CD14-positive monocyte (primary cell): ENCODE measurements around the gene VWF. TPM values are rescaled to one million over a fixed set of nuclear protein-coding genes. Genes with fewer than 3 reads are reported as not detected.
A peak's percentile ranks its signal among the peaks of the same experiment; 100 is the strongest.

ENCODE experiments used
- DNase-seq, 3 donors: peaks; one replicate each; pipeline ENCODE4 v3.0.0-alpha.2; 2011 to 2022
- H2AFZ ChIP-seq: 2 replicates; pipeline ENCODE4 v1.6.0; 2012; ENCODE audit warnings: mild to moderate bottlenecking, low read depth, low read length, inconsistent platforms; ENCODE audit not compliant: insufficient read depth, poor library complexity, severe bottlenecking
- H3K27ac ChIP-seq, 2 donors: 1 replicate in 1 of 2; 2 replicates in 1 of 2; pipeline ENCODE4 v1.5.1; 2012 to 2013; ENCODE audit warnings: low read length in 2 of 2, control low read depth in 1 of 2, inconsistent platforms in 1 of 2, low read depth in 1 of 2, mild to moderate bottlenecking in 1 of 2
- H3K27me3 ChIP-seq, 2 donors: one replicate each; pipeline versions ENCODE4 v1.6.0 to v1.6.1; 2011 to 2013; ENCODE audit warnings: low read length in 2 of 2; ENCODE audit not compliant: control insufficient read depth in 2 of 2, insufficient read depth in 2 of 2
- H3K36me3 ChIP-seq, 2 donors: replicated peaks in 1 of 2; 1 replicate in 1 of 2; 2 replicates in 1 of 2; pipeline versions ENCODE4 v1.5.1 to v1.6.1; 2012 to 2013; ENCODE audit warnings: low read length in 2 of 2, control low read depth in 1 of 2, inconsistent platforms in 1 of 2, mild to moderate bottlenecking in 1 of 2; ENCODE audit not compliant: insufficient read depth in 2 of 2, control insufficient read depth in 1 of 2
- H3K4me1 ChIP-seq, 2 donors: 1 replicate in 1 of 2; 2 replicates in 1 of 2; pipeline versions ENCODE4 v1.5.1 to v1.6.1; 2012 to 2013; ENCODE audit warnings: low read length in 2 of 2, control low read depth in 1 of 2, inconsistent platforms in 1 of 2, mild to moderate bottlenecking in 1 of 2, moderate library complexity in 1 of 2; ENCODE audit not compliant: insufficient read depth in 2 of 2, control insufficient read depth in 1 of 2
- H3K4me2 ChIP-seq: replicated peaks from 2 replicates; pipeline ENCODE3; 2012; ENCODE audit warnings: low read length, moderate library complexity, mild to moderate bottlenecking; ENCODE audit not compliant: poor library complexity, severe bottlenecking; ENCODE audit errors: extremely low read depth
- H3K4me3 ChIP-seq, 3 experiments: fragments of 200-600 bp in 1 of 3; sonication (generic) in 1 of 3; replicated peaks in 1 of 3; 1 replicate in 2 of 3; 2 replicates in 1 of 3; pipeline ENCODE4 v1.5.1; 2011 to 2013; ENCODE audit warnings: low read length in 3 of 3, mild to moderate bottlenecking in 3 of 3, control low read depth in 2 of 3, low read depth in 2 of 3, inconsistent platforms in 1 of 3, moderate library complexity in 1 of 3
- H3K79me2 ChIP-seq: 2 replicates; pipeline ENCODE4 v1.6.0; 2012; ENCODE audit warnings: mild to moderate bottlenecking, control low read depth, inconsistent platforms, low read length, moderate library complexity; ENCODE audit not compliant: insufficient read depth
- H3K9ac ChIP-seq: 2 replicates; pipeline ENCODE4 v1.6.0; 2017; ENCODE audit warnings: low read length, mild to moderate bottlenecking; ENCODE audit not compliant: insufficient read depth, poor library complexity, severe bottlenecking
- H3K9me3 ChIP-seq, 2 donors: replicated peaks in 1 of 2; 1 replicate in 1 of 2; 2 replicates in 1 of 2; pipeline versions ENCODE4 v1.5.1 to v1.6.1; 2012 to 2013; ENCODE audit warnings: low read length in 2 of 2, control low read depth in 1 of 2; ENCODE audit not compliant: control insufficient read depth in 1 of 2, insufficient read depth in 1 of 2
- H4K20me1 ChIP-seq: 2 replicates; pipeline ENCODE4 v1.6.0; 2012; ENCODE audit warnings: mild to moderate bottlenecking, low read length, control low read depth, moderate library complexity; ENCODE audit not compliant: insufficient read depth
- H3K27ac Mint-ChIP-seq, 7 donors: one replicate each; pipeline ENCODE4 v1.8.0; 2020; ENCODE audit warnings: mild to moderate bottlenecking in 7 of 7, mixed read lengths in 7 of 7, moderate library complexity in 6 of 7, inconsistent platforms in 2 of 7
- H3K27me3 Mint-ChIP-seq, 3 donors: one replicate each; pipeline ENCODE4 v1.8.0; 2021 to 2022; ENCODE audit warnings: low read depth in 3 of 3, mild to moderate bottlenecking in 3 of 3, mixed read lengths in 3 of 3, moderate library complexity in 3 of 3, inconsistent platforms in 1 of 3
- H3K36me3 Mint-ChIP-seq, 2 donors: one replicate each; pipeline ENCODE4 v1.8.0; 2020; ENCODE audit warnings: mixed read lengths in 2 of 2, inconsistent platforms in 1 of 2, mild to moderate bottlenecking in 1 of 2
- H3K4me1 Mint-ChIP-seq: one replicate; pipeline ENCODE4 v1.8.0; 2020; ENCODE audit warnings: mild to moderate bottlenecking, mixed read lengths
- H3K4me3 Mint-ChIP-seq, 2 donors: one replicate each; pipeline ENCODE4 v1.8.0; 2020; ENCODE audit warnings: mild to moderate bottlenecking in 2 of 2, mixed read lengths in 2 of 2, moderate library complexity in 1 of 2
- H3K9me3 Mint-ChIP-seq, 7 donors: one replicate each; pipeline ENCODE4 v1.8.0; 2020 to 2022; ENCODE audit warnings: mixed read lengths in 7 of 7, mild to moderate bottlenecking in 6 of 7, moderate library complexity in 6 of 7, inconsistent platforms in 2 of 7
- WGBS: methylation state at CpG from one replicate; pipeline ENCODE4 v1.1.5; 2013; ENCODE audit warnings: missing lambda C conversion rate; ENCODE audit not compliant: insufficient coverage; 5-methylcytosine and 5-hydroxymethylcytosine counted together
- intact Hi-C, 2 donors: fragments of 100-400 bp; cut with micrococcal nuclease; formaldehyde crosslinking; loops; one replicate each; pipeline versions ENCODE4 v1.15.0 to v1.15.1; 2023
- polyA plus RNA-seq, 3 donors: library from polyadenylated mRNA; depleted of rRNA in 1 of 3; unstranded in 2 of 3; stranded (reverse) in 1 of 3; fragments of 300-500 nt in 2 of 3; fragments of >200 nt in 1 of 3; fragmentation: Illumina TruSeq in 2 of 3; gene quantifications; 1 replicate in 2 of 3; 2 replicates in 1 of 3; pipeline ENCODE4 v1.2.3, GENCODE V29; 2012 to 2021
- TF ChIP-seq, protein P1 (sequence below): fragments of 200-600 bp; IDR thresholded peaks from one replicate; pipeline ENCODE4 v1.8.0; 2022; ENCODE audit warnings: antibody characterized with exemption, mild to moderate bottlenecking

Gene VWF
- polyA plus RNA-seq, 3 donors = 0.17 to 0.49 (median 0.48) TPM

DNA sequence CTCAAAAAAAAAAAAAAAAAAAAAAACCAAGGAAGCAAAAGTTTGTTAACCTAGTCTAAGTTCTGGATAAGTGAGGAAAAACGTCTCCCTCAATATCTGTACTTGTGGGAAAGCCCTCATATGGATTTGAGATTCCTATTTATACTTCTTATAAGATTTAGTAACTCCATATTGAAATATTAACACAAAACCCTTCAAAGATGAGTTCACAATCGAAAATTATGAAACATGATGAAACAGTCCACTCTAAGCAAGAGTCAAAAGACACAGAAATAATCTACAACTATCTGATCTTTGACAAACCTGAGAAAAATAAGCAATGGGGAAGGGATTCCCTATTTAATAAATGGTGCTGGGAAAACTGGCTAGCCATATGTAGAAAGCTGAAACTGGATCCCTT lies 25.2 kb downstream of the VWF start:
- peaks cover 0 to 2% of the 10 kb centered on the region in 2 donors for H3K9me3 ChIP-seq
- H3K27ac ChIP-seq = no peak overlapping the region
- peaks cover 6% of the 10 kb centered on the region for H3K4me1 Mint-ChIP-seq
- intact Hi-C loops = no loop called here
- H3K36me3 Mint-ChIP-seq = peaks cover 0 to 2% of the 10 kb centered on the region in 2 donors
- H3K4me1 ChIP-seq = peaks cover 0 to 5% of the 10 kb centered on the region in 2 donors
- no CpG with 5 or more reads among the region's 2 CpGs for WGBS
- H3K27me3 ChIP-seq = no peaks in the 10 kb centered on the region
- no peak overlapping the region for H3K4me3 Mint-ChIP-seq
- no peak overlapping the region for H3K9ac ChIP-seq
- no peak for DNase-seq
- no peak overlapping the region for H3K4me2 ChIP-seq
- H3K9me3 Mint-ChIP-seq = peaks cover 0 to 8% (median 4%) of the 10 kb centered on the region in 7 donors
- H3K27ac Mint-ChIP-seq = no peak overlapping the region
- H3K79me2 ChIP-seq = no peaks in the 10 kb centered on the region
- peaks cover 2 to 5% (median 2%) of the 10 kb centered on the region in 3 donors for H3K27me3 Mint-ChIP-seq
- H4K20me1 ChIP-seq = no peaks in the 10 kb centered on the region
- no peak overlapping the region for H2AFZ ChIP-seq
- TF ChIP-seq, protein P1, sequence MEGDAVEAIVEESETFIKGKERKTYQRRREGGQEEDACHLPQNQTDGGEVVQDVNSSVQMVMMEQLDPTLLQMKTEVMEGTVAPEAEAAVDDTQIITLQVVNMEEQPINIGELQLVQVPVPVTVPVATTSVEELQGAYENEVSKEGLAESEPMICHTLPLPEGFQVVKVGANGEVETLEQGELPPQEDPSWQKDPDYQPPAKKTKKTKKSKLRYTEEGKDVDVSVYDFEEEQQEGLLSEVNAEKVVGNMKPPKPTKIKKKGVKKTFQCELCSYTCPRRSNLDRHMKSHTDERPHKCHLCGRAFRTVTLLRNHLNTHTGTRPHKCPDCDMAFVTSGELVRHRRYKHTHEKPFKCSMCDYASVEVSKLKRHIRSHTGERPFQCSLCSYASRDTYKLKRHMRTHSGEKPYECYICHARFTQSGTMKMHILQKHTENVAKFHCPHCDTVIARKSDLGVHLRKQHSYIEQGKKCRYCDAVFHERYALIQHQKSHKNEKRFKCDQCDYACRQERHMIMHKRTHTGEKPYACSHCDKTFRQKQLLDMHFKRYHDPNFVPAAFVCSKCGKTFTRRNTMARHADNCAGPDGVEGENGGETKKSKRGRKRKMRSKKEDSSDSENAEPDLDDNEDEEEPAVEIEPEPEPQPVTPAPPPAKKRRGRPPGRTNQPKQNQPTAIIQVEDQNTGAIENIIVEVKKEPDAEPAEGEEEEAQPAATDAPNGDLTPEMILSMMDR = no peak
- H3K36me3 ChIP-seq = no peaks in the 10 kb centered on the region
- H3K4me3 ChIP-seq = no peak overlapping the region

DNA sequence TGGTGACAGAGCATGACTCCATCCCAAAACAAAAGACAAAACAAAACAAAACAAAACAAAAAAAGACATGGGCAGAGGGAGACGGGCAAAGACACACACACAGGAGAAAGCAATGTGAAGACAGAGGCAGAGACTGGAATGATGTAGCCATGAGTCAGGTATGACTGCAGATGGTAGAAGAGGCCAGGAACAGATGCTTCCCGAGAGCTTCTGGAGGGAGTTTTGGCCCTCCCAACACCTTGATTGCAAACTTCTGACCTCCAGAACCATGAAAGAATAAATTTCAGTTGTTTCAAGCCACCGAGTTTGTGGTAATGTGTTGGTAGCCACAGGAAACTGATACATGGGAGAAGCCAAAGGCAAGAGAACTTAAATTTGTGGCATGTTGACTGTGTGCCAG lies 27.1 kb downstream of the VWF start:
- Histone ChIP-seq H3K36me3 (no peaks in the 10 kb centered on the region), H3K27me3 (no peaks in the 10 kb centered on the region), H3K9me3 (peaks cover 0 to 2% of the 10 kb centered on the region in 2 donors), H4K20me1 (no peaks in the 10 kb centered on the region), H3K27ac (no peak overlapping the region), H2AFZ (no peak overlapping the region), H3K4me2 (no peak overlapping the region), H3K79me2 (no peaks in the 10 kb centered on the region), H3K4me3 (no peak overlapping the region), H3K9ac (no peak overlapping the region), H3K4me1 (peaks cover 15 to 17% of the 10 kb centered on the region in 2 donors)
- Mint-ChIP-seq H3K4me3 (no peak overlapping the region), H3K4me1 (peaks cover 17% of the 10 kb centered on the region), H3K27ac (peak overlapping the region in 1 of 7 donors; percentile 63), H3K36me3 (peaks cover 2% of the 10 kb centered on the region in 2 donors), H3K9me3 (peaks cover 0 to 8% (median 4%) of the 10 kb centered on the region in 7 donors), H3K27me3 (peaks cover 2 to 9% (median 4%) of the 10 kb centered on the region in 3 donors)
- intact Hi-C loops = no loop called here
- DNase-seq = no peak
- TF ChIP-seq, protein P1 = no peak
- 100% methylated on average over 1 of the region's 3 CpGs for whole genome bisulfite sequencing
